RWPE2 (cell line): ENCODE results near the gene BRWD1.

Source experiments
- ATAC-seq: fragments of 200-7000 bp; cut with Tn5 transposase; 3 replicates; pipeline ENCODE4 v1.9.1; 2021; ENCODE audit warnings: low read depth
- DNase-seq: peaks from one replicate; pipeline ENCODE4 v3.0.0-alpha.2; 2020; ENCODE audit warnings: low spot score
- H3K27ac ChIP-seq: fragments of 450-650 bp; 2 replicates; pipeline ENCODE4 v1.5.1; 2017; ENCODE audit warnings: mild to moderate bottlenecking; ENCODE audit not compliant: poor library complexity, severe bottlenecking
- H3K27me3 ChIP-seq: fragments of 250-450 bp; sonication (Bioruptor Pico); 2 replicates; pipeline ENCODE4 v1.5.1; 2021; ENCODE audit warnings: mild to moderate bottlenecking, moderate library complexity; ENCODE audit not compliant: insufficient read depth, poor library complexity, severe bottlenecking
- H3K36me3 ChIP-seq: fragments of 250-450 bp; sonication (Bioruptor Pico); 2 replicates; pipeline ENCODE4 v1.5.1; 2020; ENCODE audit warnings: low read depth, mild to moderate bottlenecking, moderate library complexity
- H3K4me1 ChIP-seq: fragments of 250-450 bp; sonication (Bioruptor Pico); 2 replicates; pipeline ENCODE4 v1.5.1; 2021; ENCODE audit warnings: mild to moderate bottlenecking, moderate library complexity; ENCODE audit not compliant: insufficient read depth, poor library complexity, severe bottlenecking
- H3K4me3 ChIP-seq: fragments of 250-450 bp; sonication (Bioruptor Pico); 2 replicates; pipeline ENCODE4 v1.5.1; 2021; ENCODE audit warnings: mild to moderate bottlenecking, moderate library complexity; ENCODE audit not compliant: severe bottlenecking
- H3K9me3 ChIP-seq: fragments of 250-450 bp; sonication (Bioruptor Pico); 2 replicates; pipeline ENCODE4 v1.5.1; 2021; ENCODE audit warnings: mild to moderate bottlenecking, moderate library complexity; ENCODE audit not compliant: severe bottlenecking
- CTCF ChIP-seq: fragments of 450-650 bp; IDR thresholded peaks from one replicate; pipeline ENCODE4 v1.5.1; 2017; ENCODE audit warnings: mild to moderate bottlenecking, moderate library complexity; ENCODE audit not compliant: poor library complexity, severe bottlenecking

BRWD1 gene

GRCh38 chr21:39340687-39341086, 27.3 kb upstream of the BRWD1 start:
- H3K9me3 ChIP-seq, result no peaks in the 10 kb centered on the region
- H3K27ac ChIP-seq, result no peak overlapping the region
- no peak for DNase-seq
- TF ChIP-seq CTCF, result no peak
- no peak overlapping the region for H3K4me3 ChIP-seq
- peaks cover 47% of the 10 kb centered on the region for H3K36me3 ChIP-seq
- peak; percentile 33; the same call in 1 of the 3 replicates for ATAC-seq
- no peaks in the 10 kb centered on the region for H3K27me3 ChIP-seq
- peaks cover 9% of the 10 kb centered on the region for H3K4me1 ChIP-seq

GRCh38 chr21:39339231-39339630, 25.8 kb upstream of the BRWD1 start:
- ATAC-seq, result no peak

DNA sequence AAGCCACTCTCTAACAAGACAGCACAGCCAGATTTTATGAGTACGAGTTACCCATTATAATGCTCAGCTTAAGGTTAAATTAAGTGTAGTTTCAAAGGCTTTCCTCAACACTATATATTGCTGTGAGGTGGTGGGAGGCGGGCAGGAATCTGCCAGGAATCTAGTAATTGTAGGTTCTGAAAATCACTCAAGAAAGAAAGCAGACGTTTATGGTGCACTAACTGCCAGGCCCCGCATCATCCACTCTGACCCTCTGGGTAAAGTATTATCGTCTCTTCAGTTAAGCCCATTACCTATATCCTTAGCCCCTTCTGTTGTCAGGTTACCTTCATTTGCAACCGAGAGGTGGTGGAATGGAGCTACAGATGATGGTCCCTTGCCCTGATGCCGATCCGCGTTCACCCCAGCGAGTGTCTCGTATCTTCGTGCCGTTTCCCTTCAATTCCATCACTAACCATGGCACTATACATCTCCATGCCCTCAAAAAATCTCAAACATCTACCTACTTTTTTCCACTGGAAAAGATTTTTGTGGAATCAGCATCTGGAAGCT, 23.1 kb upstream of the BRWD1 start:
- peaks cover 8% of the 10 kb centered on the region for H3K36me3 ChIP-seq
- DNase-seq (no peak), ATAC-seq (no peak)
- TF ChIP-seq CTCF, result no peak
- no peaks in the 10 kb centered on the region for H3K4me1 ChIP-seq
- H3K27me3 ChIP-seq, result no peaks in the 10 kb centered on the region
- no peak overlapping the region for H3K4me3 ChIP-seq
- no peak overlapping the region for H3K27ac ChIP-seq
- H3K9me3 ChIP-seq, result no peaks in the 10 kb centered on the region

More at GRCh38 chr21:39339231-39339630, 25.8 kb upstream of the BRWD1 start:
- Histone ChIP-seq H3K9me3 (no peaks in the 10 kb centered on the region), H3K27me3 (no peaks in the 10 kb centered on the region), H3K27ac (no peak overlapping the region), H3K4me3 (no peak overlapping the region), H3K4me1 (no peaks in the 10 kb centered on the region), H3K36me3 (peaks cover 32% of the 10 kb centered on the region)
- TF ChIP-seq CTCF, result no peak
- no peak for DNase-seq

DNA sequence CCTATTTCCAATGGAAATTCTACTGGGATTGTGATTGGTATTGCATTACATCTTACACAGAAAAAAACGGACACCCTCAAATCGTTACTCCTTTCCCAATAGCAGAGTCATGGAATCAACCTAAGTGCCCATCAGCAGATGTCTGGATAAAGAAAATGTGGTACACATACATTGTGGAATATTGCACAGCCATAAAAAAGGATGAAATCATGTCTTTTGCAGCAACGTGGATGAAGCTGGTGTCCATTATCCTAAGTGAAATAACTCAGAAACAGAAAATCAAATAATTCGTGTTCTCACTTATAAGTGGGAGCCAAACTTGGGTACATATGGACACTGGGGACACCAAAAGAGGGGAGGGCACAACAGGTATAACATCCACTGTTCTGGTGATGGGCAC, 21.2 kb upstream of the BRWD1 start:
- no peaks in the 10 kb centered on the region for H3K4me1 ChIP-seq
- ATAC-seq (no peak), DNase-seq (no peak)
- H3K27me3 ChIP-seq, result no peaks in the 10 kb centered on the region
- H3K9me3 ChIP-seq, result no peaks in the 10 kb centered on the region
- no peak overlapping the region for H3K27ac ChIP-seq
- H3K4me3 ChIP-seq, result no peak overlapping the region
- TF ChIP-seq CTCF, result no peak
- no peaks in the 10 kb centered on the region for H3K36me3 ChIP-seq

DNA sequence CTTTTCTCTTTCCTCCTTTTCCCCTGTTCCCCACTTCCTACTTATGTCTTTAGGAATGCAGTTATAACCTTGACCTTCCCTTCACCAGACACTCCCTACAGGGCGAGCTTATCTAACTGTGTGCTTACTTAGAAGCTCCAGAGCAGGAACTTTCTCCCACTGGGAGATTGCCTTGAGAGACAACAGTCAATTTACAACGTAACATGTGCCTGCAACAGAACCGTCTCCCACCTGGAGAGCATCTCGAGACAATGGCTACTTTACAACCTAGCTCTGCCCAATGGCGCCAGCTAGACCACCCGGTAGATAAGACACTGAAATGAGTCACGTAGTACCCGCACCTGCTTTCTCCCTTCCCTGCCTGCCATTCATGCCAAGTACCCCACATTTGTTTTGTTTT, 18.7 kb upstream of the BRWD1 start:
- H3K27ac ChIP-seq, result no peak overlapping the region
- DNase-seq (no peak), ATAC-seq (no peak)
- no peaks in the 10 kb centered on the region for H3K36me3 ChIP-seq
- no peak overlapping the region for H3K4me3 ChIP-seq
- no peak for TF ChIP-seq CTCF
- no peaks in the 10 kb centered on the region for H3K9me3 ChIP-seq
- H3K4me1 ChIP-seq, result no peaks in the 10 kb centered on the region
- H3K27me3 ChIP-seq, result no peaks in the 10 kb centered on the region
